SK-N-SH (cell line): ENCODE measurements around the gene TLR7. TPM values are rescaled to one million over a fixed set of nuclear protein-coding genes. Genes with fewer than 3 reads are reported as not detected.

Experiments used
- CTCF ChIA-PET: fragments of 300-600, 350-600 bp; formaldehyde crosslinking; extraction: SDS; loops from one replicate; lab custom pipeline; 2021; lab: Yijun Ruan, JAX
- POLR2A ChIA-PET: fragments of 350-600 bp; sonication (Branson Sonifier 250); formaldehyde crosslinking; extraction: SDS; loops from one replicate; lab custom pipeline; 2020; ENCODE audit warnings: antibody characterized with exemption, inconsistent platforms; lab: Yijun Ruan, JAX
- DNase-seq: peaks from one replicate; pipeline ENCODE4 v3.0.0; 2012
- H2AFZ ChIP-seq: fragments of 200-600 bp; sonication (generic); 2 replicates; pipeline ENCODE4 v1.8.1; 2016; ENCODE audit warnings: antibody characterized with exemption, mild to moderate bottlenecking, low read depth
- H3F3A ChIP-seq: fragments of 200-600 bp; sonication (generic); replicated peaks from 2 replicates; pipeline ENCODE3; 2016; ENCODE audit warnings: antibody characterized with exemption, mild to moderate bottlenecking; ENCODE audit not compliant: insufficient read depth
- H3K27ac ChIP-seq, 2 experiments: fragments of 200-500 bp in 1 of 2; fragments of 200-600 bp in 1 of 2; sonication (Bioruptor generic) in 1 of 2; sonication (generic), shearing (Covaris generic) in 1 of 2; 2 replicates each; pipeline versions ENCODE4 v1.5.1 to v1.6.1; 2014 to 2016; ENCODE audit warnings: low read depth in 2 of 2, inconsistent platforms in 1 of 2, low read length in 1 of 2, mild to moderate bottlenecking in 1 of 2, mixed read lengths in 1 of 2
- H3K27me3 ChIP-seq: fragments of 200-600 bp; sonication (generic), shearing (Covaris generic); 2 replicates; pipeline ENCODE4 v1.6.1; 2016; ENCODE audit warnings: mixed run types; ENCODE audit not compliant: insufficient read depth
- H3K36me3 ChIP-seq, 2 experiments: fragments of 200-500 bp in 1 of 2; fragments of 200-600 bp in 1 of 2; sonication (Bioruptor generic) in 1 of 2; sonication (generic) in 1 of 2; replicated peaks in 1 of 2; 2 replicates each; pipeline versions ENCODE3 to v1.5.1; 2014 to 2016; ENCODE audit warnings: low read length in 1 of 2, mild to moderate bottlenecking in 1 of 2; ENCODE audit not compliant: insufficient read depth in 2 of 2, control insufficient read depth in 1 of 2
- H3K4me1 ChIP-seq, 2 experiments: fragments of 200-500 bp in 1 of 2; fragments of 200-600 bp in 1 of 2; sonication (Bioruptor generic) in 1 of 2; sonication (generic), shearing (Covaris generic) in 1 of 2; 2 replicates each; pipeline versions ENCODE4 v1.5.1 to v1.6.1; 2014 to 2016; ENCODE audit warnings: low read depth in 1 of 2, low read length in 1 of 2, mixed run types in 1 of 2; ENCODE audit not compliant: insufficient read depth in 2 of 2, control insufficient read depth in 1 of 2
- H3K4me2 ChIP-seq: fragments of 200-600 bp; sonication (generic), shearing (Covaris generic); 2 replicates; pipeline ENCODE4 v1.6.1; 2017; ENCODE audit warnings: mixed run types
- H3K4me3 ChIP-seq, 2 experiments: fragments of 200-500 bp in 1 of 2; fragments of 200-600 bp in 1 of 2; sonication (Bioruptor generic) in 1 of 2; sonication (generic), shearing (Covaris generic) in 1 of 2; 2 replicates each; pipeline versions ENCODE4 v1.5.1 to v1.8.1; 2014 to 2016; ENCODE audit warnings: low read depth in 2 of 2, inconsistent platforms in 1 of 2, low read length in 1 of 2, mild to moderate bottlenecking in 1 of 2, mixed read lengths in 1 of 2, moderate library complexity in 1 of 2
- H3K79me2 ChIP-seq: fragments of 200-600 bp; sonication (generic); 2 replicates; pipeline ENCODE4 v1.8.1; 2017; ENCODE audit warnings: mild to moderate bottlenecking; ENCODE audit not compliant: insufficient read depth
- H3K9ac ChIP-seq: fragments of 200-600 bp; sonication (generic); 2 replicates; pipeline ENCODE4 v1.6.1; 2017; ENCODE audit warnings: mixed run types
- H3K9me2 ChIP-seq: fragments of 200-600 bp; sonication (generic); 2 replicates; pipeline ENCODE4 v1.6.1; 2017; ENCODE audit warnings: mixed run types
- H3K9me3 ChIP-seq: fragments of 200-600 bp; sonication (generic); 2 replicates; pipeline ENCODE4 v1.6.1; 2017; ENCODE audit warnings: mixed run types, mild to moderate bottlenecking, moderate library complexity
- H4K20me1 ChIP-seq: fragments of 200-600 bp; sonication (generic); 2 replicates; pipeline ENCODE4 v1.6.1; 2017; ENCODE audit warnings: mild to moderate bottlenecking, mixed run types; ENCODE audit not compliant: insufficient read depth
- ELF1 ChIP-seq: IDR thresholded peaks from 2 replicates; pipeline ENCODE4 v1.4.0; 2012
- FOSL2 ChIP-seq: IDR thresholded peaks from 2 replicates; pipeline ENCODE4 v1.4.0; 2012; ENCODE audit warnings: low read depth, mild to moderate bottlenecking, moderate library complexity, borderline replicate concordance
- GATA2 ChIP-seq: sonication (generic); formaldehyde crosslinking; IDR thresholded peaks from 2 replicates; pipeline ENCODE4 v1.5.0; 2020; ENCODE audit warnings: mild to moderate bottlenecking, missing genetic modification reagents
- MXI1 ChIP-seq: IDR thresholded peaks from 2 replicates; pipeline ENCODE4 v1.6.1; 2012; ENCODE audit warnings: mild to moderate bottlenecking, low read depth, low read length, improper control_type of control experiment
- POLR2AphosphoS5 ChIP-seq: IDR thresholded peaks from 2 replicates; pipeline ENCODE4 v1.6.1; 2012; ENCODE audit warnings: low read depth, low read length
- RAD21 ChIP-seq: IDR thresholded peaks from 2 replicates; pipeline ENCODE4 v1.6.1; 2012; ENCODE audit warnings: mild to moderate bottlenecking, low read length
- RCOR1 ChIP-seq: fragments of 150-350 bp; IDR thresholded peaks from 2 replicates; pipeline ENCODE4 v1.6.1; 2017; ENCODE audit warnings: antibody characterized with exemption, low read length
- RFX5 ChIP-seq: IDR thresholded peaks from 2 replicates; pipeline ENCODE4 v1.6.1; 2012; ENCODE audit warnings: mild to moderate bottlenecking, improper control_type of control experiment, low read length
- TCF12 ChIP-seq: IDR thresholded peaks from 2 replicates; pipeline ENCODE4 v1.4.0; 2012
- WGBS: methylation state at CpG from one replicate; pipeline ENCODE4 v1.1.6; 2017; ENCODE audit warnings: low lambda C conversion rate; 5-methylcytosine and 5-hydroxymethylcytosine counted together
- polyA plus RNA-seq, 3 experiments: library from polyadenylated mRNA; depleted of rRNA; stranded (reverse); fragments of >200 nt; gene quantifications; 2 replicates each; pipeline ENCODE4 v1.2.3, GENCODE V29; 2012
- TF ChIP-seq, protein P1 (sequence below): IDR thresholded peaks from 2 replicates; pipeline ENCODE4 v1.4.0; 2012; ENCODE audit warnings: low read depth, borderline replicate concordance
- TF ChIP-seq, protein P2 (sequence below): fragments of 200-600 bp; sonication (generic); IDR thresholded peaks from 2 replicates; pipeline ENCODE4 v1.6.1; 2017; ENCODE audit warnings: antibody characterized with exemption, mild to moderate bottlenecking, moderate library complexity
- TF ChIP-seq, protein P3 (sequence below): IDR thresholded peaks from 2 replicates; pipeline ENCODE4 v1.4.0; 2012; ENCODE audit warnings: low read depth
- TF ChIP-seq, protein P4 (sequence below): fragments of 150-350 bp; IDR thresholded peaks from 2 replicates; pipeline ENCODE4 v1.6.1; 2016; ENCODE audit warnings: mild to moderate bottlenecking, low read depth, low read length
- TF ChIP-seq, protein P5 (sequence below): IDR thresholded peaks from 2 replicates; pipeline ENCODE4 v1.6.1; 2012; ENCODE audit warnings: mild to moderate bottlenecking, low read depth, low read length, moderate library complexity

TLR7 gene
- polyA plus RNA-seq, 1 of the 3 experiments (the other 2 are of a cell fraction): not detected

DNA sequence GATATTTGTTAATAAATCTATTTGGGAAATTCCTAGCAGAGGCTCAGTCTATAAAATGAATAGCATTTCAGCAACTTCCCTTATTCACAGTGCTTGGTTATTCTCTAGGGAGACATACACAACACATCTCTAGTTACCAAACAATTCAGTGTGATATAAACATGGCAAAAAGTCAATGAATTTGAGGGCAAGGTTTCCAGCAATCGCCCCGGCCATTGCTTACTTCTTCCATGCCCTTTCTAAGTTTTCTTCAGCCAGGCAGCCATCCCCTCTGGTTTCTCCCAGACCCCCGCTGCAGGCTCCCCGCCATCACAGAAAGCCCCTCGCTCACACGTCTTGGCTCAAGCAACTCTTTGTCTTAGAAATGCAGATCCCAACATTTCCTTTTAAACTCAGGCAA, 4.4 kb downstream of the TLR7 start:
- Histone ChIP-seq H3K4me1 (no peaks in the 10 kb centered on the region), H3F3A (no peaks in the 10 kb centered on the region), H2AFZ (no peak overlapping the region), H3K27ac (no peak overlapping the region), H3K79me2 (no peaks in the 10 kb centered on the region), H3K9me2 (no peaks in the 10 kb centered on the region), H3K9me3 (no peaks in the 10 kb centered on the region), H3K4me3 (no peak overlapping the region), H3K27me3 (no peaks in the 10 kb centered on the region), H3K36me3 (no peaks in the 10 kb centered on the region), H4K20me1 (no peaks in the 10 kb centered on the region), H3K4me2 (no peak overlapping the region), H3K9ac (no peak overlapping the region)
- no peak for TF ChIP-seq RAD21
- DNase-seq: no peak
- ChIA-PET CTCF (no interaction called here), POLR2A (no interaction called here)
- 36% methylated on average over 6 of the region's 6 CpGs for WGBS

DNA sequence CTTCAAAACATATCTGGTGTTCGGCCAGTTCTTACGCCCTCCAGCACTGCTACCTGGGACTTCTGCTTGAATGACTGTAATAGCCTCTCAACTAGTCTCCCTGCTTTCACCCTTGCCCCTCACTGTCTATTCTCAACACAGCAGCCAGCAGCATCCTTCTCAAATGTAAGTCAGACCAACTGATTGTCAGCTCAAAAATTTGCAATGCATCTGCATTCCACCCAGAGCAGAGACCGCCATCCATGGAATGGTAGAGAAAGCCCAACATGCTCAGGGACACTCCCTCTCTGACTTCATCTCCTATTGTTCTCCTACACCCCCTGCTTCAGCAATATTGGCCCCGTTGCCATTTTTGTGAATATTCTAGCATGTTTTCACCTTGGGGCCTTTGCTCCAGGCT, 5.9 kb downstream of the TLR7 start:
- ChIA-PET POLR2A (no interaction called here), CTCF (no interaction called here)
- H3K4me1 ChIP-seq: peaks cover 0 to 3% of the 10 kb centered on the region in 2 experiments; a peak in 1 of 4 replicates
- H2AFZ ChIP-seq: no peak overlapping the region
- H3K79me2 ChIP-seq: no peaks in the 10 kb centered on the region
- no peak overlapping the region for H3K4me3 ChIP-seq
- 39% methylated on average over 4 of the region's 4 CpGs for WGBS
- no peaks in the 10 kb centered on the region for H3K9me3 ChIP-seq
- no peak for DNase-seq
- H3K9me2 ChIP-seq: no peaks in the 10 kb centered on the region
- no peaks in the 10 kb centered on the region for H4K20me1 ChIP-seq
- H3K36me3 ChIP-seq: no peaks in the 10 kb centered on the region
- no peak overlapping the region for H3K4me2 ChIP-seq
- H3K9ac ChIP-seq: no peak overlapping the region
- no peak for TF ChIP-seq POLR2AphosphoS5
- TF ChIP-seq, protein P1, sequence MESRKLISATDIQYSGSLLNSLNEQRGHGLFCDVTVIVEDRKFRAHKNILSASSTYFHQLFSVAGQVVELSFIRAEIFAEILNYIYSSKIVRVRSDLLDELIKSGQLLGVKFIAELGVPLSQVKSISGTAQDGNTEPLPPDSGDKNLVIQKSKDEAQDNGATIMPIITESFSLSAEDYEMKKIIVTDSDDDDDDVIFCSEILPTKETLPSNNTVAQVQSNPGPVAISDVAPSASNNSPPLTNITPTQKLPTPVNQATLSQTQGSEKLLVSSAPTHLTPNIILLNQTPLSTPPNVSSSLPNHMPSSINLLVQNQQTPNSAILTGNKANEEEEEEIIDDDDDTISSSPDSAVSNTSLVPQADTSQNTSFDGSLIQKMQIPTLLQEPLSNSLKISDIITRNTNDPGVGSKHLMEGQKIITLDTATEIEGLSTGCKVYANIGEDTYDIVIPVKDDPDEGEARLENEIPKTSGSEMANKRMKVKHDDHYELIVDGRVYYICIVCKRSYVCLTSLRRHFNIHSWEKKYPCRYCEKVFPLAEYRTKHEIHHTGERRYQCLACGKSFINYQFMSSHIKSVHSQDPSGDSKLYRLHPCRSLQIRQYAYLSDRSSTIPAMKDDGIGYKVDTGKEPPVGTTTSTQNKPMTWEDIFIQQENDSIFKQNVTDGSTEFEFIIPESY: no peak
- H3K27ac ChIP-seq: no peak overlapping the region
- no peaks in the 10 kb centered on the region for H3F3A ChIP-seq
- no peaks in the 10 kb centered on the region; the same call in 1 of the 2 replicates for H3K27me3 ChIP-seq

DNA sequence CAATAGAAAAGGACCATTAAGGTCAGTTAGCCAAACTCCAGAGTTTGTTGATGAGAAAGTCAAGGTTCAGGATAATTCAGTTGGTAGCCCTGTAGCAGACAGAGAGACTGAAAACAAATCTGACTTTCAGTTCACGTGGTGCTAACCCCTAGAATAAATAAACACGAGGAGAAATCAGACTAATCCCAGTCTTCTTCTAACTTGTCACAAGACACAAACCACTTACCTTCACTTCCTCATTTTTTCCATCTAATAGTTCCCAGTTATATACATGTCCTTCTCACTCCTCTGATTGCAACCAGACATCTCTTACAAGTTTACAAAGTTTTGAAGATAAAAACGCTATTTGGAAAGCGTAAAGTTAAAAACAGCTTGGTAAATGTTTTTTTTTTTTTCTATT, 7.7 kb downstream of the TLR7 start:
- H3K9me2 ChIP-seq: no peaks in the 10 kb centered on the region
- TF ChIP-seq FOSL2 (no peak), TCF12 (no peak), RFX5 (no peak), RCOR1 (no peak), GATA2 (CRISPR knock-in tag) (no peak), MXI1 (no peak), ELF1 (no peak)
- TF ChIP-seq, protein P2, sequence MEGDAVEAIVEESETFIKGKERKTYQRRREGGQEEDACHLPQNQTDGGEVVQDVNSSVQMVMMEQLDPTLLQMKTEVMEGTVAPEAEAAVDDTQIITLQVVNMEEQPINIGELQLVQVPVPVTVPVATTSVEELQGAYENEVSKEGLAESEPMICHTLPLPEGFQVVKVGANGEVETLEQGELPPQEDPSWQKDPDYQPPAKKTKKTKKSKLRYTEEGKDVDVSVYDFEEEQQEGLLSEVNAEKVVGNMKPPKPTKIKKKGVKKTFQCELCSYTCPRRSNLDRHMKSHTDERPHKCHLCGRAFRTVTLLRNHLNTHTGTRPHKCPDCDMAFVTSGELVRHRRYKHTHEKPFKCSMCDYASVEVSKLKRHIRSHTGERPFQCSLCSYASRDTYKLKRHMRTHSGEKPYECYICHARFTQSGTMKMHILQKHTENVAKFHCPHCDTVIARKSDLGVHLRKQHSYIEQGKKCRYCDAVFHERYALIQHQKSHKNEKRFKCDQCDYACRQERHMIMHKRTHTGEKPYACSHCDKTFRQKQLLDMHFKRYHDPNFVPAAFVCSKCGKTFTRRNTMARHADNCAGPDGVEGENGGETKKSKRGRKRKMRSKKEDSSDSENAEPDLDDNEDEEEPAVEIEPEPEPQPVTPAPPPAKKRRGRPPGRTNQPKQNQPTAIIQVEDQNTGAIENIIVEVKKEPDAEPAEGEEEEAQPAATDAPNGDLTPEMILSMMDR: no peak
- TF ChIP-seq, protein P3, sequence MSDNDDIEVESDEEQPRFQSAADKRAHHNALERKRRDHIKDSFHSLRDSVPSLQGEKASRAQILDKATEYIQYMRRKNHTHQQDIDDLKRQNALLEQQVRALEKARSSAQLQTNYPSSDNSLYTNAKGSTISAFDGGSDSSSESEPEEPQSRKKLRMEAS: no peak
- TF ChIP-seq, protein P4, sequence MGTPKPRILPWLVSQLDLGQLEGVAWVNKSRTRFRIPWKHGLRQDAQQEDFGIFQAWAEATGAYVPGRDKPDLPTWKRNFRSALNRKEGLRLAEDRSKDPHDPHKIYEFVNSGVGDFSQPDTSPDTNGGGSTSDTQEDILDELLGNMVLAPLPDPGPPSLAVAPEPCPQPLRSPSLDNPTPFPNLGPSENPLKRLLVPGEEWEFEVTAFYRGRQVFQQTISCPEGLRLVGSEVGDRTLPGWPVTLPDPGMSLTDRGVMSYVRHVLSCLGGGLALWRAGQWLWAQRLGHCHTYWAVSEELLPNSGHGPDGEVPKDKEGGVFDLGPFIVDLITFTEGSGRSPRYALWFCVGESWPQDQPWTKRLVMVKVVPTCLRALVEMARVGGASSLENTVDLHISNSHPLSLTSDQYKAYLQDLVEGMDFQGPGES: no peak
- TF ChIP-seq, protein P5, sequence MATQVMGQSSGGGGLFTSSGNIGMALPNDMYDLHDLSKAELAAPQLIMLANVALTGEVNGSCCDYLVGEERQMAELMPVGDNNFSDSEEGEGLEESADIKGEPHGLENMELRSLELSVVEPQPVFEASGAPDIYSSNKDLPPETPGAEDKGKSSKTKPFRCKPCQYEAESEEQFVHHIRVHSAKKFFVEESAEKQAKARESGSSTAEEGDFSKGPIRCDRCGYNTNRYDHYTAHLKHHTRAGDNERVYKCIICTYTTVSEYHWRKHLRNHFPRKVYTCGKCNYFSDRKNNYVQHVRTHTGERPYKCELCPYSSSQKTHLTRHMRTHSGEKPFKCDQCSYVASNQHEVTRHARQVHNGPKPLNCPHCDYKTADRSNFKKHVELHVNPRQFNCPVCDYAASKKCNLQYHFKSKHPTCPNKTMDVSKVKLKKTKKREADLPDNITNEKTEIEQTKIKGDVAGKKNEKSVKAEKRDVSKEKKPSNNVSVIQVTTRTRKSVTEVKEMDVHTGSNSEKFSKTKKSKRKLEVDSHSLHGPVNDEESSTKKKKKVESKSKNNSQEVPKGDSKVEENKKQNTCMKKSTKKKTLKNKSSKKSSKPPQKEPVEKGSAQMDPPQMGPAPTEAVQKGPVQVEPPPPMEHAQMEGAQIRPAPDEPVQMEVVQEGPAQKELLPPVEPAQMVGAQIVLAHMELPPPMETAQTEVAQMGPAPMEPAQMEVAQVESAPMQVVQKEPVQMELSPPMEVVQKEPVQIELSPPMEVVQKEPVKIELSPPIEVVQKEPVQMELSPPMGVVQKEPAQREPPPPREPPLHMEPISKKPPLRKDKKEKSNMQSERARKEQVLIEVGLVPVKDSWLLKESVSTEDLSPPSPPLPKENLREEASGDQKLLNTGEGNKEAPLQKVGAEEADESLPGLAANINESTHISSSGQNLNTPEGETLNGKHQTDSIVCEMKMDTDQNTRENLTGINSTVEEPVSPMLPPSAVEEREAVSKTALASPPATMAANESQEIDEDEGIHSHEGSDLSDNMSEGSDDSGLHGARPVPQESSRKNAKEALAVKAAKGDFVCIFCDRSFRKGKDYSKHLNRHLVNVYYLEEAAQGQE: no peak

More for the DNA sequence above, 7.7 kb downstream of the TLR7 start:
- H3K4me2 ChIP-seq: no peak overlapping the region
- H3K27ac ChIP-seq: no peak overlapping the region
- H3K9ac ChIP-seq: no peak overlapping the region
- no peaks in the 10 kb centered on the region for H3K9me3 ChIP-seq
- H4K20me1 ChIP-seq: no peaks in the 10 kb centered on the region
- POLR2A ChIA-PET: no interaction called here
- CTCF ChIA-PET: no interaction called here
- no peaks in the 10 kb centered on the region; the same call in 1 of the 2 replicates for H3K27me3 ChIP-seq
- no peaks in the 10 kb centered on the region for H3F3A ChIP-seq
- WGBS: 18% methylated on average over 4 of the region's 4 CpGs
- H3K4me1 ChIP-seq: peaks cover 0 to 3% of the 10 kb centered on the region in 2 experiments; a peak in 1 of 4 replicates
- H3K79me2 ChIP-seq: no peaks in the 10 kb centered on the region
- no peak for DNase-seq
- H3K36me3 ChIP-seq: no peaks in the 10 kb centered on the region
- no peak overlapping the region for H3K4me3 ChIP-seq
- no peak overlapping the region for H2AFZ ChIP-seq
